Activated naive CD4-positive, alpha-beta T cell treated with anti-CD3 and anti-CD28 coated beads, Interleukin-2, amount 10 ng/mL, durations not matched to agents 7 days and 5 days (primary cell): ENCODE results near the gene CCDC180.
"Not testable (repeated sequence)": the region's sequence is repeated elsewhere in the genome, so short reads cannot be mapped to it uniquely, and the experiment has no call there.

ENCODE experiments used
- CTCF ChIA-PET: fragments of 350-600 bp; sonication (Branson Sonifier 250); formaldehyde crosslinking; loops from one replicate; lab custom pipeline; 2021; ENCODE audit warnings: antibody characterized with exemption; lab: Charles Lee
- DNase-seq: peaks from one replicate; pipeline ENCODE4 v3.0.0-alpha.2; 2020
- H3K27ac Mint-ChIP-seq: one replicate; pipeline ENCODE4 v1.8.0; 2021; ENCODE audit warnings: mild to moderate bottlenecking, moderate library complexity, mixed read lengths
- H3K27me3 Mint-ChIP-seq: one replicate; pipeline ENCODE4 v1.8.0; 2021; ENCODE audit warnings: mild to moderate bottlenecking, mixed read lengths
- H3K36me3 Mint-ChIP-seq: one replicate; pipeline ENCODE4 v1.8.0; 2021; ENCODE audit warnings: mixed read lengths
- H3K4me1 Mint-ChIP-seq: one replicate; pipeline ENCODE4 v1.8.0; 2021; ENCODE audit warnings: mixed read lengths
- H3K4me3 Mint-ChIP-seq: one replicate; pipeline ENCODE4 v1.8.0; 2021; ENCODE audit warnings: mild to moderate bottlenecking, moderate library complexity, mixed read lengths
- H3K9me3 Mint-ChIP-seq: one replicate; pipeline ENCODE4 v1.8.0; 2021; ENCODE audit warnings: mixed read lengths

CCDC180 gene

DNA sequence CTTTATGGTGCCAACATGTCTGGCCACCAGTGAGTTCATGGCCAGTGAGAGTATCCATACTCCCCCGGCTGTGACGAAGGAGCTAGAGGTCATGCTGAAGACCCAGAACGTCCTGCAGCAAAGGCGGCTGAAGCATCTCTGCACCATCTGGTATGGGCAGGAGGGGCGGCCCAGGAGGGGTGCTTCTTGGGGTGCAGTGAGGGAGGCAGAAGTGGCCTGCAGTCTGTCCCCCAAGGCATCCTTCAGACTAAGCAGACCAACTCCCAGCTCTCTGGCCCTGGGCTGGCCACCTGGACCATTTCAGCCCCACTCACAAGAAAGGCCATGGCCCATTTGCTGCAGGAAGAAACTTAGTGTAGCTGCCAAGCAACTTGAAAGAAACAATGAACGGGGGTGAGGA is 11.0 kb downstream of the CCDC180 start:
- Mint-ChIP-seq H3K4me3 (no peak overlapping the region), H3K27me3 (no peaks in the 10 kb centered on the region), H3K4me1 (peaks cover 14% of the 10 kb centered on the region), H3K9me3 (no peaks in the 10 kb centered on the region), H3K36me3 (peaks cover 5% of the 10 kb centered on the region), H3K27ac (no peak overlapping the region)
- CTCF ChIA-PET: interaction anchor here (1.3 kb wide), 1 partner anchor 69 kb away, joined by 3 read pairs; no protein-coding TSS in a partner anchor
- DNase-seq: no peak

DNA sequence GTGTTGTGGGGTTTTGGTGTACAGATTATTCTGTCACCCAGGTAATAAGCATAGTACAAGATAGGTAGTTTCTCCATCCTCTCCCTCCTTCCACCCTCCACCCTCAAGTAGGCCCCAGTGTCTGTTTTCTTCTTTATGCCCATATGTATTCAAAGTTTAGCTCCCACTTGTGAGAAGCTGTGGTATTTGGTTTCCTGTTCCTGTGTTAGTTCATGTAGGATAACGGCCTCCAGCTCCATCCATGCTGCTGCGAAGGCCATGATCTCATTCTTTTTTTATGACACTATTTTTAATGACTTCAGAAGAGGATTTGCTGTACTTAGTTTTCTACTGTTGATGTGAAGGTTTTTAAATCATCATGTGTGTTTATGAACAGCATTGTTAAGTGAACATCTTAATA is 11.9 kb downstream of the CCDC180 start:
- H3K27ac Mint-ChIP-seq: no peak overlapping the region
- no peaks in the 10 kb centered on the region for H3K9me3 Mint-ChIP-seq
- H3K4me3 Mint-ChIP-seq: no peak overlapping the region
- H3K4me1 Mint-ChIP-seq: peaks cover 14% of the 10 kb centered on the region
- H3K27me3 Mint-ChIP-seq: no peaks in the 10 kb centered on the region
- CTCF ChIA-PET: interaction anchor here (1.3 kb wide), 1 partner anchor 68 kb away, joined by 3 read pairs; no protein-coding TSS in a partner anchor
- H3K36me3 Mint-ChIP-seq: peaks cover 5% of the 10 kb centered on the region
- DNase-seq: no peak

DNA sequence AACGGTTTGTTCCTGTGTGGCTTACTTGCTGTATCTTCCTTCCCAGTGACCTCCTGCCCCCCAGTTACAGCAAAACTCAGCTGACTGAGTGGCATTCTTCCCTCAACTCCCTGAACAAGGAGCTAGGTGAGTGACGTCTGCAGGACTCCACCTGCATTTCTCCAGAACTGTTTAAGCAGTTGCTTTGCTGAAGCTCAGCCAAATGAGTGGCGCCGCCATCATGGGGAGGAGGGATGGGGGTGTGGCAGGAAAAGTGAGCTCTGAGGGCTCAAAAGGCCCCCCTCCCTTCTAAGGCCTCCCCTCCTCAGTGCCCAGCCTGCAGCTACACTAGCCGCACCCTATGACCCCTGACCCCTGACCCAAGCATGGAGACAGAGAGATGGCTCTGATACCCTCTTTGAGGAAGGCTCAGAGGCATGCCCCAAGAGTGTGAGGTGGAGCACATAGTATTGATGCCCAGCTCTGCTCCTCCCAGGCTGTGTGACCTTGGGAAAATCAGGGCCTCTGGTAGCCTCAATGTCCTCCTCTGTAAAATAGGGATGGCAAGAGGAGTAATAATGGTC is 12.7 kb downstream of the CCDC180 start:
- Mint-ChIP-seq H3K4me1 (peaks cover 14% of the 10 kb centered on the region), H3K27ac (no peak overlapping the region), H3K36me3 (peaks cover 4% of the 10 kb centered on the region), H3K27me3 (no peaks in the 10 kb centered on the region), H3K9me3 (no peaks in the 10 kb centered on the region), H3K4me3 (no peak overlapping the region)
- CTCF ChIA-PET: no interaction called here
- DNase-seq: no peak

DNA sequence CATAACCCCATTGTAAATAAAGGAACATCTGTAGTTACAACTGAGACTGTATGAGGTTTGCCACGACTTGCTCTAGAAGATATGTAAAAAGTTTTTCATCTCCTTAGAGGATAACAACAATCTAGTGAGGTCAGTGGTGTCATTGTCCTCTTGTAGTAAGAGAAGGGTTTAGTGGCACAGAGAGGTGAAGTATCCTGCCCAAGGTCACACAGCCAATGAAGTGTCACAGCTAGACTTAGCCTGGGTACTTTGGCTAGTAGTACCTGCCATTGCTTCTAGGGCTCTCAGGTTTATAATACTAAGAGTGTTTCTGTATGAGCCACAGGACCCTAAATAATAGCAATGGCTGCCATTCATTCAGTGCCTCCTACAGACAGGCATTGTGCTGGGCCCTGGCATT is 13.8 kb downstream of the CCDC180 start:
- Mint-ChIP-seq H3K27me3 (no peaks in the 10 kb centered on the region), H3K9me3 (no peaks in the 10 kb centered on the region), H3K4me3 (no peak overlapping the region), H3K36me3 (peaks cover 2% of the 10 kb centered on the region), H3K4me1 (peaks cover 14% of the 10 kb centered on the region), H3K27ac (no peak overlapping the region)
- DNase-seq: no peak
- CTCF ChIA-PET: no interaction called here

DNA sequence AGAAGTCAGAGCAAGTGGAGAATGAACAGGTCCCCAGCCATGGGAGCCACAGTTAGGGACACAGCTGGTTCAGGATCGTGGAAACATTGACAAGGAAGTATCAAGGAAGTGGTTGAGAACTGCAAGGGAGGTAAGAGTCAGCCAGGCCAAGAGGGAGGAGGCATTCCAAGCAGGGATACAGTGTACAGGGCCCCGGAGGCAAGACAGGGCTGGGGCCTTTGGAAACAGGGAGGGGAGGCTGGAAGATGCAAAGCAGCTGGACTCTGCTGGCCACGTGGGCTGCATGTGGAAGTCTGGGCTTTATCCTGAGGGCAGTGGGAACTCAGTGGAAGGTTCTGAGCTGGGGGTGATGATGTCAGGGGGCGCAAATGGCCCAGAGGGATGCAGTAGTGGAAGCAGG is 14.2 kb downstream of the CCDC180 start:
- peaks cover 2% of the 10 kb centered on the region for H3K36me3 Mint-ChIP-seq

DNA sequence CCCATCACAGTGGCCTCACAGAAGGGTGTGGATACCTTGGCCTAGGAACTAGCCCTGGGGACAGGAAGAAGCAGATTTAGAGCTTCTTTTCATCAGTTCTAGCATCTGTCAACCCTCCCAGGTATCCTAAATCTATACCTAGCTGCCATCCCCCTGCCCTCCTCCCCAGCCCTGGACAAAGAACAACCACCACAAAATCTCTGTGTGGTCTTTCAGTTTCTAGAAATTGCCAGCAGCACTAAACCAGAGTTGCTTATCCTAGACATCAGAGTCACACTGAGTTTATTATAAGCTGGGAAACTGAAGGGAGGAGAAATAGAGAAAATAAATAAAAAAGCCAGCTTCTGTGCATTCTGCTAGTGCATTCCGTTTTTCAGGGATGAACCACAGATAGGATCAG is 14.6 kb downstream of the CCDC180 start:
- CTCF ChIA-PET: no interaction called here
- Mint-ChIP-seq H3K9me3 (no peaks in the 10 kb centered on the region), H3K4me3 (no peak overlapping the region), H3K4me1 (peaks cover 14% of the 10 kb centered on the region), H3K36me3 (peaks cover 2% of the 10 kb centered on the region), H3K27ac (no peak overlapping the region), H3K27me3 (no peaks in the 10 kb centered on the region)
- no peak for DNase-seq

More for the DNA sequence above, 14.2 kb downstream of the CCDC180 start:
- no peaks in the 10 kb centered on the region for H3K27me3 Mint-ChIP-seq
- DNase-seq: no peak
- no peaks in the 10 kb centered on the region for H3K9me3 Mint-ChIP-seq
- no peak overlapping the region for H3K4me3 Mint-ChIP-seq
- CTCF ChIA-PET: no interaction called here
- no peak overlapping the region for H3K27ac Mint-ChIP-seq
- H3K4me1 Mint-ChIP-seq: peaks cover 14% of the 10 kb centered on the region

DNA sequence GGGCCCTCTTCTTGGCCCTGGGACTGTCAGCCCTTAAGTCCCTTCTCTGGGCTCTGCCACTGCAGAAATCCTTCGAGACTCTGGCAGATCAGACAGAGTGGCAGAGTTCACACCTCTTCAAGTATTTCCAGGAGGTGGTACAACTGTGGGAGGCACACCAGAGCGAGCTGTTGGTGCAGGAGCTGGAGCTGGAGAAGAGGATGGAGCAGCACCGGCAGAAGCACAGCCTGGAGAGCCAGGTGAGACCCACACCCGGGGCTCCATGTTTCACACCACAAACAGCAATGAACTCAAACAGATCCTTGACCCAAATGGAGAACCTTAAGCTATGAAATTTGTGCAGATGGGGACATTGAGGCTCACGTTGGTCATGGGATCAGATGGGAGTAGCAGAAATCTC is 17.5 kb downstream of the CCDC180 start:
- CTCF ChIA-PET: interaction anchor here (1.5 kb wide), 1 partner anchor 18 kb away, joined by 3 read pairs; no protein-coding TSS in a partner anchor

DNA sequence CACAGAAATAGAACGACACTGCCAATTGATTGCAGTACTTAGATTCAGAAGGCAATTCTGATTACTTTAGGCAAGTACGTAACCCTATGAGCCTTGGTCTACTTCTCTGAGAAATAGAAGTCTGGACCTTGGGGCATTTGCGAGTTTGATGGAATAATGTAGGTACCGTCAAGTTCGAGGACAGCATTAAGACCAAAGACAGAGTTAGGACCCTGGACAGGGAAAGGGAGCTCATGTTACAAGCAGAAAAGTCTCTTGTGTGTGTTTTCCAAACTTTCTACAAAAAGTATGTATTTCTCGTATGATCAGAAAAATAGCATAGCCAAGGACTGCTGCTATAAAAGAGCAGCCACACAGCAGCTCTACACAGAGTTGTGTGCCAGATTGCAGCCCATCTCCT is 20.1 kb downstream of the CCDC180 start:
- no peak overlapping the region for H3K4me3 Mint-ChIP-seq
- no peaks in the 10 kb centered on the region for H3K27me3 Mint-ChIP-seq
- CTCF ChIA-PET: no interaction called here

More for the DNA sequence above, 17.5 kb downstream of the CCDC180 start:
- no peaks in the 10 kb centered on the region for H3K9me3 Mint-ChIP-seq
- no peak for DNase-seq
- H3K4me1 Mint-ChIP-seq: peaks cover 3% of the 10 kb centered on the region
- H3K27ac Mint-ChIP-seq: no peak overlapping the region
- no peaks in the 10 kb centered on the region for H3K27me3 Mint-ChIP-seq
- H3K4me3 Mint-ChIP-seq: no peak overlapping the region
- no peaks in the 10 kb centered on the region for H3K36me3 Mint-ChIP-seq

DNA sequence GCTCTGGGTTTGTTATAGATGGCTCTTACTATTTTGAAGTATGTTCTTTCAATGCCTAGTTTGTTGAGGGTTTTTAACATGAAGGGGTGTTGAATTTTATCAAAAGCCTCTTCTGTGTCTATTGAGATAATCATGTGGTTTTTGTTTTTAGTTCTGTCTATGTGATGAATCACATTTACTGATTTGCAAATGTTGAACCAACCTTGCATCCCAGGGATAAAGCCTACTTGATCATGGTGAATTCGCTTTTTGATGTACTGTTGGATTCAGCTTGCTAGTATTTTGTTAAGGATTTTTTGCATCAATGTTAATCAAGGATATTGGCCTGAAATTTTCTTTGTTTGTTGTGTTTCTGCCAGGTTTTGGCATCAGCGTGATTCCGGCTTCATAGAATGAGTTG is 25.5 kb downstream of the CCDC180 start:
- no peak for DNase-seq
- no peak overlapping the region for H3K4me3 Mint-ChIP-seq
- no peaks in the 10 kb centered on the region for H3K36me3 Mint-ChIP-seq
- H3K4me1 Mint-ChIP-seq: no peaks in the 10 kb centered on the region
- no peaks in the 10 kb centered on the region for H3K27me3 Mint-ChIP-seq
- no peak overlapping the region for H3K27ac Mint-ChIP-seq
- CTCF ChIA-PET: no interaction called here
- H3K9me3 Mint-ChIP-seq: peaks cover 8% of the 10 kb centered on the region

More for the DNA sequence above, 20.1 kb downstream of the CCDC180 start:
- Mint-ChIP-seq H3K4me1 (no peaks in the 10 kb centered on the region), H3K27ac (no peak overlapping the region), H3K36me3 (no peaks in the 10 kb centered on the region), H3K9me3 (peaks cover 2% of the 10 kb centered on the region)
- no peak for DNase-seq

DNA sequence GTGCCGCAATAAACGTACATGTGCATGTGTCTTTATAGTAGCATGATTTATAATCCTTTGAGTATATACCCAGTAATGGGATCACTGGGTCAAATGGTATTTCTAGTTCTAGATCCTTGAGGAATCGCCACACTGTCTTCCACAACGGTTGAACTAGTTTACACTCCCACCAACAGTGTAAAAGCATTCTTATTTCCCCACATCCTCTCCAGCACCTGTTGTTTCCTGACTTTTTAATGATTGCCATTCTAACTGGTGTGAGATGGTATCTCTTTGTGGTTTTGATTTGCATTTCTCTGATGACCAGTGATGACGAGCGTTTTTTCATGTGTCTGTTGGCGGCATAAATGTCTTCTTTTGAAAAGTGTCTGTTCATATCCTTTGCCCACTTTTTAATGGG is 28.2 kb downstream of the CCDC180 start:
- peaks cover 10% of the 10 kb centered on the region for H3K9me3 Mint-ChIP-seq
- H3K27me3 Mint-ChIP-seq, H3K4me1 Mint-ChIP-seq, DNase-seq, H3K27ac Mint-ChIP-seq, CTCF ChIA-PET, H3K4me3 Mint-ChIP-seq, H3K36me3 Mint-ChIP-seq: not testable (repeated sequence)

DNA sequence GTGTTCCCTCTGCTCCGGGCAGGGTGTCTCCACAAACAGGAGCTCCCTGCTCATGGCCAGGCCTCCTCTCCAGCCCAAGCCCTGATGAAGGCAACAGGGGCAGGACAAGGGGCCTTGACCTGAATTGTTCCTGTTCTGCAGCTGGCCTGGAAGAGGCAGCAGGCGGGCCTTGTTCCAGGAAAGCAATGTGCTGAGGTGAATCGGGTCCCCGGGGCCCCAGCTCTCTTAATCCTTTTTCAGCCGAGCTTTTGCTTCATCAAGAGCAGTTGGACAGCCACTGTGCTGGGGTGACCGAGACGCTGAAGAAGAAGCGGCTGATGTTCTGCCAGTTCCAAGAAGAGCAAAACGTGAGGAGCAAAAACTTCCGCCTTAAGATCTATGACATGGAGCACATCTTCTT is 41.4 kb downstream of the CCDC180 start:
- Mint-ChIP-seq H3K36me3 (no peaks in the 10 kb centered on the region), H3K9me3 (no peaks in the 10 kb centered on the region)

DNA sequence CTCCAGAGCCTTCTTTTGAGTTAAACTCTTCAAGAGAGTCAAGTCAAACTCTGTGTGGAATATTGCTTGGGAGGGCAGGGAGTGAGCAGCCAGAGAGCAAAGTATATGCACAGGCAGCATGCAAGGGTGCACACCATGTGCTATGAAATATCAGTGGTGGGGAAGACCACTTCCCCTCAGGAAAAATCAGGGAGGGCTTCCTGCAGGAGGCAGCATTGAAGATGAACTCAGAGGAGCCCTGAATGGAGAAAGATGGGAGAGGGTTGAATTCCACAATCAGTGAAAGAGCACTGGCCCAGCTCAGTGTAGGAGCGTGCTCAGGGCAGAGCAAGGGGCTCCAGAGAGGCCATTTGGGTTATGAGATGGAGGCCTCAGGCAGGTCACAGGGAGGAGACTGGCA is 41.9 kb downstream of the CCDC180 start:
- CTCF ChIA-PET: no interaction called here
- no peak overlapping the region for H3K4me3 Mint-ChIP-seq
- DNase-seq: no peak
- H3K27me3 Mint-ChIP-seq: no peaks in the 10 kb centered on the region
- no peaks in the 10 kb centered on the region for H3K36me3 Mint-ChIP-seq
- peaks cover 2% of the 10 kb centered on the region for H3K4me1 Mint-ChIP-seq
- no peak overlapping the region for H3K27ac Mint-ChIP-seq
- H3K9me3 Mint-ChIP-seq: no peaks in the 10 kb centered on the region

More for the DNA sequence above, 41.4 kb downstream of the CCDC180 start:
- H3K4me1 Mint-ChIP-seq: peaks cover 2% of the 10 kb centered on the region
- no peak overlapping the region for H3K27ac Mint-ChIP-seq
- no peak for DNase-seq
- CTCF ChIA-PET: no interaction called here
- H3K27me3 Mint-ChIP-seq: no peaks in the 10 kb centered on the region
- H3K4me3 Mint-ChIP-seq: no peak overlapping the region

DNA sequence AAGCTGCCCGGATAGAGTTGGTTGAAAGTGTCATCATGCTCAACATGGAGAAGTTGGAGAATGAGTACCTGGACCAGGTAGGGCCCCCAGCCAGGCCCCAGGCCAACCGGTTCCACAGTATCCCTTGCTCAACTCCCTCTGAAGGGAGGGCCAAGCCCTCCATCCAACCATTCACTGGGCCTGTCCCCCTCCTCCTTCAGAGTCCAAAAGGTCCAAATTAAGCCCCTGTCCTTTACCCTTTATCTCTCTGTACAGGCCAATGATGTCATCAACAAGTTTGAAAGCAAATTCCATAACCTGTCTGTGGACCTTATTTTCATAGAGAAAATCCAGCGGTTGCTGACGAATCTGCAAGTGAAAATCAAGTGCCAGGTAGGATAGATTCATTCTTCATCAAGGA is 47.2 kb downstream of the CCDC180 start:
- DNase-seq: no peak
- Mint-ChIP-seq H3K27me3 (no peaks in the 10 kb centered on the region), H3K36me3 (peaks cover 1% of the 10 kb centered on the region), H3K9me3 (no peaks in the 10 kb centered on the region), H3K4me1 (peaks cover 2% of the 10 kb centered on the region), H3K4me3 (no peak overlapping the region), H3K27ac (no peak overlapping the region)
- CTCF ChIA-PET: no interaction called here

DNA sequence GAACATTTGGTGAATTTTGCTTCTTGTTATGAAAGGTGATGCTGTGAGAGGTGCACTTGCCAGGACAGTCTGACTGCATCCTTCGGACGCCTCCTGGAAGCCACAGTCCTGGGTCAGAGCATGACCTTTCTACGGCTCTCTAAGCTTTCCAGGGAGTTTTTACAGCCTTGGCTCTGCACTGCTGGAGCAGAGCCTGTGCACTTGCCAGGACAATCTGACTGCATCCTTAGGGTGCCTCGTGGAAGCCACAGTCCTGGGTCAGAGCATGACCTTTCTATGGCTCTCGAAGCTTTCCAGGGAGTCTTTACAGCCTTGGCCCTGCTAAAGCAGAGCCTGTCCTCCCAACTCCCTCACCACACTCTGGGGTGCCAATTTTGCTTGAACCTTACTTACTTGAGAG is 49.6 kb downstream of the CCDC180 start:
- Mint-ChIP-seq H3K4me3 (no peak overlapping the region), H3K36me3 (peaks cover 1% of the 10 kb centered on the region), H3K27ac (no peak overlapping the region), H3K4me1 (peaks cover 2% of the 10 kb centered on the region), H3K27me3 (no peaks in the 10 kb centered on the region), H3K9me3 (no peaks in the 10 kb centered on the region)
- no peak for DNase-seq
- CTCF ChIA-PET: no interaction called here
